ENCODE data around the gene NLRP3.

The NLRP3 gene

GRCh38 chr1:247435030-247435758, 19.2 kb downstream of the NLRP3 start:
- ChIA-PET CTCF (no interaction called here), POLR2A (no interaction called here)
- no peaks in the 10 kb centered on the region for H3K4me1 ChIP-seq (ENCODE audit: control insufficient read depth, insufficient read depth, low read length)
- H3K9me3 ChIP-seq (ENCODE audit: control insufficient read depth, insufficient read depth, low read depth, low read length): no peaks in the 10 kb centered on the region
- H3K36me3 ChIP-seq (ENCODE audit: control insufficient read depth in 2 of 2, insufficient read depth in 1 of 2, low read length in 2 of 2): no peaks in the 10 kb centered on the region
- H3K4me3 ChIP-seq (ENCODE audit: low read depth, low read length): no peak overlapping the region
- H3K27ac ChIP-seq (ENCODE audit: extremely low read depth, low read depth, low read length): no peak overlapping the region
- no peak for TF ChIP-seq ZBTB20 (tag by site-specific recombination; IDR thresholded peaks at IDR 0.05)
- TF ChIP-seq OSR2 (tag by site-specific recombination; IDR thresholded peaks at IDR 0.05): no peak
- TF ChIP-seq HOXA7 (CRISPR knock-in tag; IDR thresholded peaks at IDR 0.05; ENCODE audit: borderline replicate concordance): no peak
- no peak for TF ChIP-seq ZBTB21 (tag by site-specific recombination; IDR thresholded peaks at IDR 0.05)
- TF ChIP-seq YY2 (tag by site-specific recombination; IDR thresholded peaks at IDR 0.05): no peak
- TF ChIP-seq, protein P1, sequence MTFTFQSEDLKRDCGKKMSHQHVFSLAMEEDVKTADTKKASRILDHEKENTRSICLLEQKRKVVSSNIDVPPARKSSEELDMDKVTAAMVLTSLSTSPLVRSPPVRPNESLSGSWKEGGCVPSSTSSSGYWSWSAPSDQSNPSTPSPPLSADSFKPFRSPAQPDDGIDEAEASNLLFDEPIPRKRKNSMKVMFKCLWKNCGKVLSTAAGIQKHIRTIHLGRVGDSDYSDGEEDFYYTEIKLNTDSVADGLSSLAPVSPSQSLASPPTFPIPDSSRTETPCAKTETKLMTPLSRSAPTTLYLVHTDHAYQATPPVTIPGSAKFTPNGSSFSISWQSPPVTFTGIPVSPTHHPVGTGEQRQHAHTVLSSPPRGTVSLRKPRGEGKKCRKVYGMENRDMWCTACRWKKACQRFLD (tag by site-specific recombination; IDR thresholded peaks at IDR 0.05): no peak
- TF ChIP-seq ZIC2 (tag by site-specific recombination; IDR thresholded peaks at IDR 0.05): no peak
- TF ChIP-seq ZNF654 (tag by site-specific recombination; IDR thresholded peaks at IDR 0.05; ENCODE audit: low read depth): no peak
- no peak for TF ChIP-seq ZNF510 (tag by site-specific recombination; IDR thresholded peaks at IDR 0.05; ENCODE audit: insufficient replicate concordance)
- TF ChIP-seq GLIS1 (tag by site-specific recombination; IDR thresholded peaks at IDR 0.05): no peak
- TF ChIP-seq ZNF639 (tag by site-specific recombination; IDR thresholded peaks at IDR 0.05): no peak
- TF ChIP-seq ZNF658 (tag by site-specific recombination; IDR thresholded peaks at IDR 0.05): no peak

DNA sequence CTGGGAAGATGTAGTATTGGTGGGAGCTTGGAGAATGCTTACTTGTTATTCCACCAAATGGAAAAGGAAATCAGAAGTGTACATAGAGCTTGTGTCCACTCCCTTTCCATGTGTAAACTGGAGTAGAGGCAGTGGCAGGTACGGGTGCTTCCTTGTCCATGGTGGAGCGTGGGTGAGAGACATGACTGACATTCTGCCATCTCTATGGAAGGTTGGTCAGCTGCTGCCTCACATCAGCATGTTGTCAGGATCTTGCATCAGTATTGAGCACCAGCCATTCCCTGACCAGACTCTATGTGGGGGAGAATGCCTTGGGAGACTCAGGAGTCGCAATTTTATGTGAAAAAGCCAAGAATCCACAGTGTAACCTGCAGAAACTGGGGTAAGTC, 19.8 kb downstream of the NLRP3 start:
- H3K9me3 ChIP-seq (ENCODE audit: control insufficient read depth, insufficient read depth, low read depth, low read length): no peaks in the 10 kb centered on the region
- H3K27ac ChIP-seq (ENCODE audit: extremely low read depth, low read depth, low read length): no peak overlapping the region
- no peaks in the 10 kb centered on the region for H3K4me1 ChIP-seq (ENCODE audit: control insufficient read depth, insufficient read depth, low read length)
- no peaks in the 10 kb centered on the region for H3K36me3 ChIP-seq (ENCODE audit: control insufficient read depth in 2 of 2, insufficient read depth in 1 of 2, low read length in 2 of 2)
- TF ChIP-seq ZNF555 (tag by site-specific recombination; conservative IDR thresholded peaks at IDR 0.05): no peak
- no peak for TF ChIP-seq ZNF76 (tag by site-specific recombination; IDR thresholded peaks at IDR 0.05; ENCODE audit: borderline replicate concordance, low read depth)
- TF ChIP-seq ZEB2 (tag by site-specific recombination; IDR thresholded peaks at IDR 0.05): no peak
- TF ChIP-seq GLI2 (tag by site-specific recombination; IDR thresholded peaks at IDR 0.05; ENCODE audit: borderline replicate concordance, low read depth): no peak
- TF ChIP-seq ZNF175 (tag by site-specific recombination; IDR thresholded peaks at IDR 0.05): no peak
- TF ChIP-seq FEZF1 (tag by site-specific recombination; IDR thresholded peaks at IDR 0.05): no peak
- TF ChIP-seq ZNF112 (tag by site-specific recombination; IDR thresholded peaks at IDR 0.05): no peak
- TF ChIP-seq ZNF707 (tag by site-specific recombination; IDR thresholded peaks at IDR 0.05): no peak
- no peak for TF ChIP-seq ZNF140 (tag by site-specific recombination; IDR thresholded peaks at IDR 0.05)
- TF ChIP-seq PRDM4 (tag by site-specific recombination; IDR thresholded peaks at IDR 0.05): no peak
- CTCF ChIA-PET: no interaction called here
- POLR2A ChIA-PET: no interaction called here
- H3K4me3 ChIP-seq (ENCODE audit: low read depth, low read length): no peak overlapping the region

Data from HEK293 (cell line).